ENCODE data around the gene CACNA1C. TPM values are rescaled to one million over a fixed set of nuclear protein-coding genes. Genes with fewer than 3 reads are reported as not detected.

CACNA1C gene
- total and polyA plus RNA-seq, 2 donors (not counting 1 experiment from before 2014, with no cell fraction given) = 0.01 to 0.02 TPM

DNA sequence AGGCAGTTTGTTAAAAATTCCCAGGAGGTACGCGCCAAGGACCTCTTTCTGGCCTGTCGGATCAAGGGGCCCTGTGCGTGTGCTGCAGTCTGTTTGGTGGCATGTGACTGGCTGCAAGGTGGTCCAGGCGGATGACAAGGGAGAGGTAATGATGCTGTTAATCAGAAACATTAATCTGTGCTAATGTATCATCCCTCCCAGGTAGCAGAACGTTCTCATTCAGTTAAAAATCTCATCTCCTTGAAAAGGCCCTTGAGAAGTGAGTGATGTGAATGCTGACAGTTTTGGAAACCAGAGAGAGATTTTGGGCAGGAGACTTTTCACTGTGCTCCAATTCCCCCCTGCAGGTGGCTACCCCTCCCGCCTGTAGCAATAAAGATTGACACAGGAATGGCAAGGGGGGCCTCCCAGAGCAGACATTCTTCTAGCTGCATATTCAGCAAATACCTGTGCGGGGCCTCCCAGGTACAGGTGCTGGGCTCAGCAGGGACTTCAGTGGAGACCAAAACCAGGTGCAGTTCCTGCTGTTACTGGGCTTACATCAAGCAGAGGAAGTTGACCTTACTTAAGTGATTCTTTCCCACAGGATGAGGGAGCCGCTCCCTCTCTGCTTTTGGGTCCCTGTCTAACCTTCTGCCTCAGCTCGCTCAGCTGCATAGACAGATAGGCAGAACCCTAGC lies 364.8 kb downstream of the CACNA1C start:
- Histone ChIP-seq H3K9me3 (ENCODE audit: control extremely low read depth in 1 of 3, control insufficient read depth in 2 of 3, insufficient read depth in 1 of 3, low read length in 2 of 3) (no peaks in the 10 kb centered on the region), H3K27ac (ENCODE audit: low read length in 2 of 2) (no peak overlapping the region), H3K27me3 (replicated peaks in 1 of 4; ENCODE audit: control extremely low read depth in 1 of 4, control insufficient read depth in 3 of 4, insufficient read depth in 4 of 4, low read length in 3 of 4) (no peaks in the 10 kb centered on the region), H3K4me3 (ENCODE audit: control extremely low read depth in 1 of 5, extremely low read depth in 1 of 5, insufficient read depth in 1 of 5, low read depth in 2 of 5, low read length in 4 of 5) (no peak overlapping the region), H3K9ac (ENCODE audit: low read length) (no peak overlapping the region), H3K4me1 (ENCODE audit: control insufficient read depth in 2 of 2, insufficient read depth in 2 of 2, low read length in 2 of 2) (no peaks in the 10 kb centered on the region), H3K79me2 (ENCODE audit: control insufficient read depth, insufficient read depth, low read length) (no peaks in the 10 kb centered on the region), H4K20me1 (ENCODE audit: control insufficient read depth, insufficient read depth, low read length, poor library complexity, severe bottlenecking) (no peaks in the 10 kb centered on the region), H3K36me3 (replicated peaks in 1 of 2; ENCODE audit: control extremely low read depth in 1 of 2, control insufficient read depth in 1 of 2, extremely low read depth in 1 of 2, insufficient read depth in 2 of 2, low read length in 1 of 2) (no peaks in the 10 kb centered on the region), H3K4me2 (replicated peaks; ENCODE audit: low read depth, low read length, poor library complexity, severe bottlenecking) (no peak overlapping the region), H2AFZ (ENCODE audit: insufficient read depth, low read depth, low read length, poor library complexity, severe bottlenecking) (no peak overlapping the region)
- ATAC-seq (ENCODE audit: low read depth) (no peak), DNase-seq (no peak)
- H3K9me3 Mint-ChIP-seq (ENCODE audit: insufficient read depth) = no peaks in the 10 kb centered on the region
- H3K4me1 Mint-ChIP-seq = no peaks in the 10 kb centered on the region
- H3K27ac Mint-ChIP-seq = no peak overlapping the region
- TF ChIP-seq CTCF (IDR thresholded peaks at IDR 0.05) (no peak), EZH2 (IDR thresholded peaks at IDR 0.05; ENCODE audit: borderline replicate concordance, insufficient read depth, low read depth, low read length, poor library complexity, severe bottlenecking) (no peak)
- peaks cover 8% of the 10 kb centered on the region for H3K27me3 Mint-ChIP-seq
- 98% methylated on average over 7 of the region's 10 CpGs for WGBS (ENCODE audit: insufficient coverage)
- POLR2A ChIA-PET = no interaction called here
- intact Hi-C loops (cut with micrococcal nuclease) = no loop called here
- no peak overlapping the region for H3K4me3 Mint-ChIP-seq
- CTCF ChIA-PET = no interaction called here

DNA sequence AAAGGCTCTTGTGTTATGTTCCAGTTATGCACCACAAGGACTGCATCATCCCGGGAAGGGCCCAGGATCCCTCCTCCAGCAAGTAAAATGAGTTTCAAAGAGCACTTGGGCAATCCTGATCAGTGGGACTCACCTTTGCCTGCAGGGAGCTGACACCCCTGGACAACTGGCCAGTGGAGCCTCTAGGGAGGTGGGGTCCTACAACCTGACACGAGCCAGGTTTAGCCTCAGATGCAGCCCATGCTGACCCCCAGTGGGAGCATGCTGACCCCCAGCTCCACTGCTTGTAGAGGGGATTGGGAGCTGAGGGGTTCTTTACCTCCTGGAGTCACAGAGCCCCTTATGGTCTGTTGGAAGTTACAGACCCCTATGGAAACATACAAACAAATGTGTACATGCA lies 365.8 kb downstream of the CACNA1C start:
- H3K27me3 Mint-ChIP-seq = peaks cover 11% of the 10 kb centered on the region
- POLR2A ChIA-PET = no interaction called here
- H3K4me1 Mint-ChIP-seq = no peaks in the 10 kb centered on the region
- DNase-seq (no peak), ATAC-seq (ENCODE audit: low read depth) (no peak)
- no peak overlapping the region for H3K27ac Mint-ChIP-seq
- intact Hi-C loops (cut with micrococcal nuclease) = no loop called here
- no peak overlapping the region for H2AFZ ChIP-seq (ENCODE audit: insufficient read depth, low read depth, low read length, poor library complexity, severe bottlenecking)
- H3K79me2 ChIP-seq (ENCODE audit: control insufficient read depth, insufficient read depth, low read length) = no peaks in the 10 kb centered on the region
- H3K4me3 Mint-ChIP-seq = no peak overlapping the region
- H3K4me1 ChIP-seq (ENCODE audit: control insufficient read depth in 2 of 2, insufficient read depth in 2 of 2, low read length in 2 of 2) = no peaks in the 10 kb centered on the region
- CTCF ChIA-PET = no interaction called here
- TF ChIP-seq CTCF (IDR thresholded peaks at IDR 0.05) (no peak), EZH2 (IDR thresholded peaks at IDR 0.05; ENCODE audit: borderline replicate concordance, insufficient read depth, low read depth, low read length, poor library complexity, severe bottlenecking) (no peak)
- H3K9me3 ChIP-seq (ENCODE audit: control extremely low read depth in 1 of 3, control insufficient read depth in 2 of 3, insufficient read depth in 1 of 3, low read length in 2 of 3) = no peaks in the 10 kb centered on the region
- H3K9ac ChIP-seq (ENCODE audit: low read length) = no peak overlapping the region
- H3K9me3 Mint-ChIP-seq (ENCODE audit: insufficient read depth) = no peaks in the 10 kb centered on the region
- H3K27me3 ChIP-seq (replicated peaks in 1 of 4; ENCODE audit: control extremely low read depth in 1 of 4, control insufficient read depth in 3 of 4, insufficient read depth in 4 of 4, low read length in 3 of 4) = no peaks in the 10 kb centered on the region
- no peak overlapping the region for H3K27ac ChIP-seq (ENCODE audit: low read length in 2 of 2)
- 95% methylated on average over 2 of the region's 2 CpGs for WGBS (ENCODE audit: insufficient coverage)
- no peak overlapping the region for H3K4me3 ChIP-seq (ENCODE audit: control extremely low read depth in 1 of 5, extremely low read depth in 1 of 5, insufficient read depth in 1 of 5, low read depth in 2 of 5, low read length in 4 of 5)
- no peak overlapping the region for H3K4me2 ChIP-seq (replicated peaks; ENCODE audit: low read depth, low read length, poor library complexity, severe bottlenecking)
- no peaks in the 10 kb centered on the region for H4K20me1 ChIP-seq (ENCODE audit: control insufficient read depth, insufficient read depth, low read length, poor library complexity, severe bottlenecking)
- no peaks in the 10 kb centered on the region for H3K36me3 ChIP-seq (replicated peaks in 1 of 2; ENCODE audit: control extremely low read depth in 1 of 2, control insufficient read depth in 1 of 2, extremely low read depth in 1 of 2, insufficient read depth in 2 of 2, low read length in 1 of 2)

Data from B cell (primary cell).